Measurements from ENCODE around the gene CCND1.

- TF ChIP-seq POLR2A (IDR thresholded peaks at IDR 0.05) (no peak), CTCF (IDR thresholded peaks at IDR 0.05) (no peak)
Observed at GRCh38 chr11:69666261-69666660, 25.3 kb downstream of the CCND1 start.

All from vagina (tissue), 2 donors.